HG03571 (cell line): Measurements from ENCODE around the gene MYO18A.
"Not testable (repeated sequence)": the region's sequence is repeated elsewhere in the genome, so short reads cannot be mapped to it uniquely, and the experiment has no call there.

Experiments used
- ATAC-seq: cut with Tn5 transposase; IDR thresholded peaks from one replicate; pipeline ENCODE4 v1.9.1; 2021; ENCODE audit not compliant: unreplicated experiment

The MYO18A gene

DNA sequence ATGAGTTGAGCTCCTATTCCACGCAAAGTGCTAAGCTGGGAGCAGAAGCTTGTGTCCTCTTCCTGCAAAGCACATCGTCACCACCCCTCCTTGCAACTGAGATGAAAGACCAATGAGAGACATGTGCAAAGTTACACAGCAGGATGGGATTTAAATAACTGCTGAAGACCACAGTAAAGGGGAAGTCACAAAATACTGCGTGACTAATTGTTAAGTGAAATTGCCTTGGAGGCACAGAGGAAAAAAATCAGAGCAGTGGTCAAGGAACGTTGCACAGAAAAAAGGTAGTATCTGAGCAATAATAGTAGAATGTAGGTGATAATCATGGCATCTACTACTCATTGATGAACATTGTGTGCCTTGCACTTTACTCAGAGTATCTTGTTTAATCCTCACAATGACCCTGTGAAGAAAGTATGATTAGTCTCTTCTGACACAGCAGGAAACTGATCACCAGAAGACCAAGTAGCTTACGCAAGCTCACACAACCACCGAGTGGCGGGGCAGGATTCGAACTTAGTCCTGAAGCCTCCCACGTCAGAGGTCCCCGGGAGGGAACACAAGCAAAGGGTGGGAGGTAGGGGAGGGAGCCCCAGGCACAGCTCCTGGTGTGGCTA is 15.4 kb upstream of the MYO18A start:
- no peak for ATAC-seq

DNA sequence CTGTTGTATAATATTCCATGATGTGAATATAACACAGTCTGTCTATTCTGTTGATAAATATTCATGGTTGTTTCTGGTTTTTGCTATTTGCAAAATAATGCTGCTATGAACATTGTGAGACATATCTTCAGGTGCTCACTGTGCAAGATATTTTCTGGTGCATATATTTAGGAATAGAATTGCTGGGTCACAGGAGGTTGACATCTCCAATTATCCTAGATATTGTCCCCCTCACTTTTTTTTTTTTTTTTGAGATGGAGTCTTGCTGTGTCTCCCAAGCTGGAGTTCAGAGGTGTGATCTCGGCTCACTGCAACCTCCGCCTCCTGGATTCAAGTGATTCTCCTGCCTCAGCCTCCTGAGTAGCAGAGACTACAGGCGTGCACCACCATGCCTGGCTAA is 14.5 kb upstream of the MYO18A start:
- no peak for ATAC-seq

DNA sequence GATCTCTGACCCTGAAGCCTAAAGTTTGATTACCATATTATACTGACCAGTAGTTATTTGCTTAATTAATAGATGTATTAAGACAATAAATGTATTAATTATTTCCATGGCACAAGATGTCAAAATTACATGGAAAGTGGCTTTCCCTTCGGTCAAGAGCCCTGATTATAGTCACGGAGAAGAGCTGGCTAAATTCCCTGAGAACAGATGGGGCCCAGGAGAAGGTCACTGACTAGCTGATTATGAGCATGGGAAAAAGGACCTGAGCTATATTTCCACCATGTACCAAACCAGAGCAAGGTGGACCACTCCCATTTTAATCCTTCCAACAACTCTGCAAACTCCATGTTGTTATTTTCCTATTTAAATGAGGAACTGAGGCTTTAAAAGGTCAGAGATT is 12.9 kb upstream of the MYO18A start:
- ATAC-seq, result no peak

DNA sequence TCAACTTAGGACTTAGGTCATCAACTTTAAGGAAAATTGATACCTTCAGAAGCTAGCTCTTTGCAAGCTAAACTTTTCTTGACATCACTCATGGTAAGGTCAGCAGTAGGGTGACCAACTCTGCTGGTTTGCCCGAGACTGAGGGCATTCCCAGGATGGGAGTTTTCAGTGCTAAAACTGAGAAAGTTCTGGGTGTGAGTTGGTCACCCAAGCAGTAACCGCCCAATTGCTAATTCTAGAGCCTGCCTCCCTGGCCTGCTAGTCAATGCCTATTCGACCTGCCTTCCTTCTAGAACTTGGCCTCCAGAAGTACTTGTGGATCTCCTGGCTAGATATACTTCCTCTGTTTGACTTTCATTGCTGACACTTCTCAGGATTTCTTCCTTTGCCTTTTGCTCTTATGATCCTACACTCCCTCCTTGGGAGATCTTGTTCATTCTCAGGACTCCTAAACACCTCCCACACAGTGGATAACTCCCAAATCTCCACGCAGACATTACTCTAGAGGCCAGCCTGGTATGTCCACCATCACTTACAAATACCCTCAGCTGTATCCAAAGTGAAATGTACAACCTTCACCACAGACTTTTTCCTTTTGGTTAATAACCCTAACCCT is 10.5 kb upstream of the MYO18A start:
- no peak for ATAC-seq

DNA sequence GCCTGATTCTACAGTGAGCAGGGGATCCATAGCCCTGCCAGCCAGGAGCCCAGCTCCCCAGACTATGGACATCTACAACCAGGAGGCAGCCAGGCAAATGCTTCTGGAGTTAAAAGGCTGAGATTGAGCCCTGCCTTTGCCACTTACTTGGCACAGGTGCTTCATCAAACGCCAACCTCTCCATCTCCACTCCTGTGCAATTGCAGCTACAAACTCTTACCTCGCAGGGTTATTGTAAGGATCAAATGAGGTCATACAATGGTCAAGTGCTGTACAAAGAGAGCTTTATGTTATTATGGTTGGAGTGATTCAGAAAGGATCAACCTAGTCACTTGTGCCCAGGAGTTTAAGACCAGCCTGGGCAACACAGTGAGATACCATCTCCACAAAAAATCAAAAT is 9.8 kb upstream of the MYO18A start:
- no peak for ATAC-seq

DNA sequence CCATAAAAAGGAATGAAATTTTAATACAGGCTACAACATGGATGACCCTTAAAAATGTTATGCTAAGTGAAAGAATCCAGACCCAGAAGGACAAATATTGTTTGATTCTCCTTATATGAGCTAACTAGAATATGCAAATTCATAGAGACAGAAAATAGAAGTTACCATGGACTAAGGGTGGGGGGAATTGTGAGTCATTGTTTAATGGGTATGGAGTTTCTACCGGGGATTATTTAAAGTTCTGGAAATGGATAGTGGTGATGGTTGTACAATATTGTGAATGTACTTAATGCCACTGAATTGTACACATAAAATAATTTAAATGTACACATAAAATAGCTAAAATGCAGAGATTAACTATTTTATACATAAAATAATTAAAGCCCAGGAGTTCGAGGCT is 9.2 kb upstream of the MYO18A start:
- no peak for ATAC-seq

DNA sequence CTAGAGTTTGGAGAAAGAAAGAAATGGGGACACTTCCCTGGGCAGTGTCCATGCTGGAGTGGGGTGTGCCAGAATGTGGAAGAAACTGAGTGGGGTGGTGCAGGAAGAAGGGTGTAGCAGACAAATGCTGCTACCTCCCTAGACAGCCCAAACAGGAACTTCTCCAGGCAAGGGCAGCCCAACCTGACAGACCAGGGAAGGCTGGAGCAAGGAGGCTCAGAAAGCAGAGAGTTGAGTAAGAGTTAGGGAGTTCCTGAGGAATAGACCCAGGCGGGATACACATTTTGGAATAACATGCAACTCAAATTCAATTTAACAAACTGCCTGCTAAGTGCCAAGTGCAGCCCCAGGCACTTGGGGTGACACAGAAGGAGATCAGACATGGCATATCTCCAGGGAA is 1.0 kb upstream of the MYO18A start:
- ATAC-seq, result no peak

DNA sequence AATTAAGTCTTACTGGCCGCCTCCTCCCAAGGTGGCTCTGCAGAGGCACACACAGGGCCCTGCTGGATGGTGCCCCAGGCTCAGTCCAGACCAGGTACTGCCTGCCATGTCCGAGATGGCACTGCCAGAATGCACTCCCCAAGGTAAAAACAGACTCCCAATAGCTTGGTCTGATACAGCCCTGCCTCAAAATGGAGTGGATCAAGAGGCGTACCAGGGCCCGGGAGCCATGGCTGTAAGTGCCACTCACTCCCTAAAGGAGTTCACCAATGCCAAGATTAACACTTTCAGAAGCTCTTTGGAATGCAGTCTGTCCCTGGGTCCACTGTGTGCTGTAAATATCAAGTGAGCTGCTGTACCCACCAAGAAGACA is 576 bp upstream of the MYO18A start:
- no peak for ATAC-seq

DNA sequence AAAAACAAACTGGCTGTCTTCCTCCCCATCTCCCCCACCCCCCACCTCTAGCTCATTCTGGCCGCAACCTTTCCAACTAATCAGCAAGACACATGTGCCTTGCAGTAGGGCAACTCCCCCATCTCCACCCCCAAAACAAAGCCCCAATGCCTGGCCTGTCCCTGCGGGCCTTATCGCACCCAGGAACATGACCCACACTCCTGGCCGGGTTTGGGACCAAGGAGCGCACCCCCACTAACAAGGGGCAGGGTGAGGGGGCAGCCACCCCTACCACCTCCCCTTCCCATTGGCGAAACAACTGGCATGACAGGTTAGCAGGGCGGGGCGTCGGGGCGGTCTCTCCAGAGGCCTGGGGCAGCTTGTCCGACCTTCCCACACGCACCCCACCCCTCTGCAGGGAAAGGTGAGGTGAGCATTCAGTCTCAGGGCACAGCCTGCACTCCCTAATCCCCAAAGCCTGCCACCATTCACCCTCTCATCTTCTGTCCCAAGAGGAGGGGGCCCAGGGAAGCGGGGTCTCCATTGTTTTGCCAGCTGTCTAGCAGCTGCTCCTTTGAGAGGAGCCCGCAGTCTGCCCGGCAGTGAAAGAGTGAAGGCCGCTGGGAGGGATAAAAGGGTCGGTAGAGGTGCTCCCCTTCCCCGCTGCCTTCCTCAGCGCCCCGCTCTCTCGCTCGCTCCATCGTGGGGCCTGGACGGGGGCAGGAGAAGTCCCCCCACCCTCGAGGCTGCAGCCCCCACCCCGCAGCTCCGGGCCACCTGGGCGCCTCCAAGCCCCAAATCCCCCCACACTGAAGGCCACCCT is 765 bp downstream of the MYO18A start:
- no peak for ATAC-seq

DNA sequence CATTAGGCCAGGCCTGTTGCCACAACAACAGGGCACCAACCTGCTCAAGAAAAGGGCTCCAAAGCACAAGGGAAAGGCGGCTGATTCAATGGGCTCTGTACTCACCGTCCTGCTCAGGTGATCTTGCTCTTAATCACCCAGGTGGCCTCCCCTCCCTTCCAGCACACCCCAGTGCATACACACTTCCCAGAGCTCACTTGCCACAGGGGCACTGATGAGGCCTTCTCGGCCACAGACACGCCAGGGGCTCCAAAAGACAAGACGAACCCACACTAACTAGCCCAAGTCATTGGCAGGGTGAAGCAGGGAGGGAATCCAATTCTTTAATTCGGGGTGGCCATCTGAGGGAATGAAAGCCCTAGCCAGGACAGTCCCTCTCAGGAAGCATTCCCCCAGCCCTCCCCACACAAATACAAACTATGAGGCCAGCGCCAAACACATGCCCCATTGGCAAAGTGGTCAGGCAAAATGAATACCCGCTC is 1.4 kb downstream of the MYO18A start:
- no peak for ATAC-seq

DNA sequence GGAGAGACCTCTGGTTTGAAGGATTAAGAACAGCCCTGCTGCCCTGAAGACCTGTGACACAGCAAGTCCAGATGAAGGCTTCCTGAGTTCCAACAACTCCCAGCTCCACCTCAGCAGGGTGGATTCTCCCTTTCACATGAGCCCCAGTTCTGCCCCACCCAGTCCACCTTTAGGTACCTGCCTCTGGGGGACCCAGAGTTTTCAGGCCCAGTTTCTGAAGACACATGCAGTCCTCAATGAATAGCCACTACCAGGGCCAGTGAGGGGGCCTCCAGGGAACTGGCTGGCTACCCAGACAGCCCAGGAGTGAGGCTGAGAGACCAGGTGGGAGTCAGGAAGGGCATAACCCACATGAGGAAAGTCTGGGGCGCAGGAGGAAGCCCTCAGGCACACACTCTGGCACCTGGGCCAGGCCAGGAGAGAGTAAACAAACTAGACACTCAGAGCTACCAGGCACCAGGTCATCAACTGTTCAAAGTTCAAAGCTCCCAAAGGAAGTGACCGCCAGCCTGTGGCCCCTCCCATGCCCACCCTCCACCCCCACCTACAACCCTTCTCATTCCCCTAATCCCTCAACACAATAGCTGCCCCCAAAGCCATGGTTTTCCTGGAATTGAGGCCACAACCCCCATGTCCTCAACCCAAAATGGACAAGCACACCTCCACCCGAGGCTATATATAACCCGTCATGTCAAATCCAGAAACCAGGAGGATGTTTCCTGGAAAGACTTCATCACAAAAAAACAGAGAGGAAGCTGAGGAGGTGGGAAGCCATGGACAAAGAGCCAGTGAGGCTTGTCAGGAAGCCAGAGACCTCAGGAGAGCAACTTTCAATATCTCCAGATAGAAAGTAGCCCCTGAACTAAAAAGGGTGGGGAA is 2.1 kb downstream of the MYO18A start:
- no peak for ATAC-seq

DNA sequence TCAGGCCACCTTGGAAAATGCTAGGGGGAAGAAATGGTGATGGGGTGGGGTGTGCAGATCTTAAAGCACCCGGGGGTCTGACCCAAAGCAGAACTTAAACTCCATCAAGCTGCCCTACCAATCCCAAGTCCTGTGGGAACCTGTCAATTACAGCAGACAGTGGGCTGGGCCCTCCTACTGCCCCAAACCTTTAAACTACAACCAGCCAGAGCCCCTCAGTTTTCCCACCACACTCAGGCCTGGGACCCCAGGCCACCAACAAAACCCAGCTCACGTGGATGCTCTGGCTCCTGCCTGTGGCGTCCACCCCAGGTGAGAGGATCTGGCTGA is 2.7 kb downstream of the MYO18A start:
- ATAC-seq, result no peak

DNA sequence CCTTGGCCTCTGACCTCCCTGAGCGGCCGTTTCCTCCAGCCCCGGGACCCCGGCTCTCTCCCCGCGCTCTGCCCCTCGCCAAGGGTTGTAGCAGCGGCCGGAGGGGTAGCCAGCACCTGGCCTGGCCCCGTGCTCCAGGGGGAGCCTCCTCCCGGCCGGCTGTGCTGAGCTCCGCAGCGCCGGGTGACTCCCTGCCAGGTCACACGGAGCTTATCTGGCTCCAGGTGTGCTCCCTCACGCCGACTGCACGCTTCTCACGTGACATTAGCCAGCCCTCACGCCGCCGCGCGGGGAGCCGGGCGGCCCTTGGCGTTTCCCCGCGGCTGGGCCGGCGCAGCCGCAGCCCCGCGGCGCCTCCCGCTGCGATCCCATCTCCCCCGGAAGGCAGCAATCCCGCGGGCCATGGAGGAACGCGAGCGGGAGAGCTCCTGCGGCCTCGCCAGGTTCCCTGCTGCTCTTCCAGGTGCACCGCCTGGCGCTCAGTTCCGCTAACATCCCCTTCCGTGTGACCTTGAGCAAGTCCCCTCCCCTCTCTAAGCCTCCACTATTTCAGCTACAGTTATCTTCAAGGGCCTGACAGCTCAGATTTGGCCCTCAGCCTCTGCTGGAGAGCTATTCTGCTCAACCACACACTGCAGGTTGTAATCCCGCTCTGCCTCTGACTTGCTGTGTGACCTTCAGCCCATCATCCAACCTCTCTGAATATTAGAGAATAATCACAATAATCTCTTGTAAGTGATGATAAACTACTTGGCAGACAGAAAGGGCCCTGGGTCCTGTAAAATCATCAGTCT is 3.4 kb downstream of the MYO18A start:
- ATAC-seq, result no peak

DNA sequence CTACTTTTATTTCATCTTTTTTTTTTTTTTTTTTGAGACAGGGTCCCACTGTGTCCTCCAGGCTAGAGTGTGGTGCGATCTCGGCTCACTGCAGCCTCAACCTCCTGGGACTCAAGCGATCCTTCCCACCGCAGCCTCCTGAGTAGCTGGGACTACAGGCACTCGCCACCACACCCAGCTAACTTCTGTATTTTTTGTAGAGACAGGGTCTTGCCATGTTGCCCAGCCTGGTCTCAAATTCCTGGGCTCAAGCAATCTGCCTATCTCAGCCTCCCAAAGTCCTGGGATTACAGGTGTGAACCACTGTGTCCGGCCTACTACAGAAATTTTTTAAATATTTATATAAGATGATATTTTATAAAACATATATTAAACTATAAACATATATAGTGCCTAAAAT is 4.8 kb downstream of the MYO18A start:
- ATAC-seq, result no peak

DNA sequence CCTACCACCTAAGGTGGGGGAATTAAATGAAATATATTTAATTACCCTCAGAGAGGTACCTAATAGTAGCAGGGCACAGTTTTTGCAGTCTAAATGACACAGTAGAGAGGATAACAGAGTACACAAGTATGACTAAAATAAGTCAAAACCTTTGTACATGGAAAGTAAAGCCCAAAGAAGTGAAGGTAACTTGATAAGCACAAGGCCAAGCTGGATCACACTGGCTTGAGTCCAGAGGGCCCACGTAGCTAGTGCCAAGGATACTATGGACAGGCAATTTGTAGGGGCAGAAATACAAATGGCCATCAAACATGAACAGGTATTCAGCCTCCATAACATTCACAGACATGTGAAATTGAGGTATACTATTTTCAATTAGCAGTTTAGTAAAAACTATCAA is 7.6 kb downstream of the MYO18A start:
- ATAC-seq, result no peak

DNA sequence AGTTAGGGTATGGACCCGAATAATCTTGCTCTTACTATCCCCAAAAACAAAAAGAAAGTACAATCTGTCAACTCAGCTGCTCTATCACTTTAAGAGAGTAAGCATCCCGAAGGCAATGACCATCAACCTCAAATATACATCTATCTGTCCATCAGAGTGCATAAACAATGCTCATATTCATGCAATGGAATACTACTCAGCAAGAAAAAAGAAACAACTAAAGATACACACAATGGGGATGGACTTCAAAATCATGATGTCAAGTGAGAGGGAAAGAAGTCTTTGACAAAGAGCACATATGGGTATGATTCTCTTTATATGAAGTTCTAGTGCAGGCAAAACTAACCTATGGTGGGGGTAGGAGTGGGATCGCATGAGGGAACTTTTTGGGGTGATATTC is 9.5 kb downstream of the MYO18A start:
- no peak for ATAC-seq

DNA sequence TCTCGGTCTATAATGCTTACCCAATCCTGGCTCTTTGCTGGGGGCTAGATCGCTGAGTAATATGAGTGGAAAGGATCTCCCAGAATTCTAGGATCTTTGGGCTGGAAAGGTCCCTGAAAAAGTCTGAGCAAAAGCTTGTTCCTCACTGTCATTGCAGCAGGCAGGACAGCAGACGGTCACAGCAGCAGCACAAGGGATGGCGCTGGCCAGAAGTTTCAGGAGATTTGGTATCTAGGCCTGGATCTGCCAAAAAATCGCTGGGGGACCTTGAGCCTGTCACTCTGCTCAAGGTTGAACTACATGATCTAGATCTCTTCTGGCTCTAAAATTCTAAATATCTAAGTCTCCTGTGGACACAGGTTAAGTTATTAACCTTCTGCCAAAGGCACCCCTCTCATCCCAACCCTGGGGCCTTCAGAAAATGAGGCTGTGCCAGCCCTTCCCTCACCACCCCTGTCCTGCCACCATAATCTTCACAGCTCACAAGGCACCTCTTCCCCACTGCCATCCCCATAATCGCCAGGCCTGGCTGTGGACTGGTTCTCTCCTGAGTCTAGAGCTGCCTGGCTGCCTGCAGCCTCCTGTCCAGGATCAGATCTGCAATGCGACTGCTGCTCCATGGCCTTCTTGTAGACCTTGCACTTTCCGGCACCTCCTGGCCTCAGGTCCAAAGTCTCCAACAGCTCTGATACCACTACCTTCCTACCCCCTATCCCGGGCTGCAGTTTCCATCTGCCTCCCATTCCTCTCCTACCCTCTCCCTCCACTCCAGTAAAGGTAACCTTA is 10.2 kb downstream of the MYO18A start:
- no peak for ATAC-seq

DNA sequence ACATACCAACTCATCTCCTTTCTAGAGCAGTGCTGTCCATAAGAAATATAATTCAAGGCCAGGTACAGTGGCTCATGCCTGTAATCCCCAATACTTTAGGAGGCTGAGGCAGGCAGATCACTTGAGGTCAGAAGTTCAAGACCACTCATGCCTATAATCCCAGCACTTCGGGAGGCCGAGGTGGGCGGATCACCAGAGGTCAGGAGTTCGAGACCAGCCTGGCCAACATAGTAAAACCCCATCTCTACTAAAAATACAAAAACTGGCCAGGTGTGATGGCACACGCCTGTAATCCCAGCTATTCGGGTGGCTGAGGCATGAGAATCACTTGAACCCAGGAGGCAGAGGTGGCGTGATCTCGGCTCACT is 11.5 kb downstream of the MYO18A start:
- not testable (repeated sequence) for ATAC-seq

DNA sequence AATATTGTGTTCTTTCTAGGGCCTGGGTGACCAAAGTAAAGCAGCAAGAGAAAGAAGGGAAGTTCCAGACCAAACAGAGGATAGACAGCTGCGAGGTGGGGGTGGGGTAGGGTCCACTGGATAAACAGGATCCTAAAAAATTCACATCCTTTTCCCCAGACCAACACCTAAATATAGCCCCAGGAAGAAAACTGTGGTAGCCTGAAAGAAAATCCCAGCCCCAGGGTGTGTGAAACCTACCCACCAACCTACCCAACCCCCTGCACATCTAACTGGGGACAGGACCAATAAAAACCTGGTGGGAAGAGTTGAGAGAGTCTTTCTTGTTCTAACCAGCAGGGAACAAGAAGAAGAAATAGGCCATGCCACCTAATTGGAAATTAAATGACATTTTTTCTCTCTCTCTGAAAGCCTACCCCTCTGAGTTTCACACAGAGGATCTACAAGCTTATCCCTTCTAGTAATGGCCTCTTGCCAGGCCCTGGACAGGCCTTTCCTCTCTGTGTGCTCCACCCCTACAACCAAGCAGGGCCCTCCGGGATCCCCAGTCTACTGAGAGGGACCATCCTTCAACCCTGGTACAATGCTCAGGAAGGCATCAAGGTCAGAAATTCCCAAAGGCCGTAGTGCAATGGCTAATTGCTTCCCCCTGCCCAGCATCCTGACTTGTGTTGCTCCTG is 12.0 kb downstream of the MYO18A start:
- ATAC-seq, result no peak
